ENCODE data around the gene SYT3.

Gene SYT3, protein sequence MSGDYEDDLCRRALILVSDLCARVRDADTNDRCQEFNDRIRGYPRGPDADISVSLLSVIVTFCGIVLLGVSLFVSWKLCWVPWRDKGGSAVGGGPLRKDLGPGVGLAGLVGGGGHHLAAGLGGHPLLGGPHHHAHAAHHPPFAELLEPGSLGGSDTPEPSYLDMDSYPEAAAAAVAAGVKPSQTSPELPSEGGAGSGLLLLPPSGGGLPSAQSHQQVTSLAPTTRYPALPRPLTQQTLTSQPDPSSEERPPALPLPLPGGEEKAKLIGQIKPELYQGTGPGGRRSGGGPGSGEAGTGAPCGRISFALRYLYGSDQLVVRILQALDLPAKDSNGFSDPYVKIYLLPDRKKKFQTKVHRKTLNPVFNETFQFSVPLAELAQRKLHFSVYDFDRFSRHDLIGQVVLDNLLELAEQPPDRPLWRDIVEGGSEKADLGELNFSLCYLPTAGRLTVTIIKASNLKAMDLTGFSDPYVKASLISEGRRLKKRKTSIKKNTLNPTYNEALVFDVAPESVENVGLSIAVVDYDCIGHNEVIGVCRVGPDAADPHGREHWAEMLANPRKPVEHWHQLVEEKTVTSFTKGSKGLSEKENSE

DNA sequence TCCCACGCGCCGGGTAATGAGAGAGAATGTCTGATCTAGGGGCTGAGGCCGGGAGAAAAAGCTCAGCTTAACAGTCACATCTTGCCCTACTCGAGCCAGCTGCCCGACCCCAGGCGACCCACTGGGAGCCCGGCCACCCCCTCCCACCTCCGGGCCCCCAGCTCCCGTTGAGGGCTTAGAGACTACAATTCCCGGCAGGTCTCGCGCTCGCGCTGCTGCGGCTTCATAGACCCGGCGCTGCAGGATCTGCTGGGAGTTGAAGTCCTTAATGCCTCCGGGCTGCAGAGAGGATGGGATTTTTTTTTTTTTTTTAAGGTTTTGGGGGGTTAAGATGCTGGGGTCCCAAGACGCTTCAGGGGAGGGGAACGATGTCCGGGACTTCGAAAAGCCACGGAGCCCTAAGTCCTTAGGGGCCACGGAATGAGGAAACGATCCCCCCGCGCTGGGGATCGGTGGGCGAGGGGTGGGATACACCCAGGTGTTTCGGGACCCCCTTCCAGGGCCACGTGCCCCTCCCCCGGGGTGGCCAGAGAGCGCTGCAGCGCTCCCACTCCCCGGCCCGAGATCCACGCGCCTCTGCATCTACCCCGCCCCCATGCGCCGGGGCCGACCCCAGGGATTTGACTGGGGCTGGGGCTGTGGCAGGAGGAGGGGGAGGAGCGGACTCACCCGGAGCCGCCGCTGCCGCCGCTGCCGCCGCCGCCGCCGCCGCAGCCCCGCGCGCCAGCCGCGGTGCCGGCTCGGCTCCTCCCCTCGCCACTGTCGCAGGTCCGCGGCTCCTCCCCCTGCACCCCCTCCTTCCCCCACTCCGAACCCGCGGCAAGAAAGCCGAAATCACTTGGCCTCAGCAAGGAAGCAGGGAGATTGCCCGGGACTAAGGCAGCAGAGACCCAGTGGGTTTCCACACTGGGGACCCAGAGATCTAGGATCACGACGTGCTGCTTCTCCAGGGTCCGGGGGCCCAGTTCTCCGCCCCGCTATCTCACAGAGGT, at the start of gene SYT3:
Gene SYT3, minus strand, starts transcription at position 761 of the 992 bp plus-strand sequence. CDS start 2,470 bp downstream, outside the sequence.
- DNase-seq (ENCODE audit: low spot score), result peak; percentile 72

DNA sequence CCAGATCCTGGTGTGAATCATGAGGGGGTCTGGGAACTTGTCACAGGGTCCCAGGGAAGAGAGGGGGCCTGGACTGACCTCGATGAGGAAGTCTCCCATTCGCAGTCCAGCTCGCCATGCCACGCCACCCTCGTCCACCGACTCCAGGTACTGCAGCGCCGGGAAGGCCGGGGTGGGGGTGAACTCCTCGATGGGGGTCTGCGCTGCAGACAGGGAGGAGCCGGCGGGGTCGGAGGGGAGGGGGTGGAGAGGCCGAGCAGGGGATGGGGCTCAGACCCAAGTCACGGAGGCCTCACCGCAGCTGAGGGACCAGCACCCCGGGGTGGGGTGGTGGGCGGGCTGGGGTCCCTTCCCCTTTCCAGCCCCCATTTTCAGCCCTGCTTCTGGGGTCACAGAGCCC, 49.1 kb upstream of the SYT3 start:
- no peak for DNase-seq (ENCODE audit: low spot score)

DNA sequence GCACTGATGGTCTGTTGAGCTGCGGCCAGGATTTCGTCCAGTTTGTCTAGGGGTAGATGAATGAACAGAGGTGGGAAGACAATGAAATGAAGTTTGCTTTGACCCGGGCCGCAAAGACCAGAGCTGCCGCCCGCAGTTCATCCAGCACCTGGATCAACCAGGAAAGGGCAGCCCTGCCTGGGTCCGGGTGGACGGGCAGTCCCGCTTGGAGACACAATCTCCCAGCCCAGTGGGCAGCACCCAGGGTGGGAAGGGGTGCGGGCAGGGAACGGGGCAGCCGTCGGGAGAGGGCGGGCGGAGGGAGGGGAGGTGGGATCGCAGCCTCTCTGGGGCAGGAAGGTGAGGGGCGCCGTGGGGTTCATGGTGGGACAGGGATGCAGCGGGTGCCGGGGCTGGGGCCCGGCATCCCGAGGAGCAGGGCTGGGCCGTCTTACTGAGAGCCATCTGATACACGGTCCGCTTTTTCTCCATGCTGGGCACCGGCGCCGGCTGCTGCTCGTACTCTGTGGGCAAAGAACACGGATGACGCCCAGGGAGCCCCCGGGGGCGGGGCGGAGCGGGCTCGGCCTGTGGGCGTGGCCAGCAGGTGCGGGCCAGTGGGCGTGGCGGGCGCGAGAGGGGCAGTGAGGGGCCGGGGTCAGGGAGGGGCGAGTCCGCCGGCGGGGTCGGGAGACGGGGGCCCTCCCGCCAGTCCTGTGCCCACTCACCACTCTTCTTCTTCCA, 46.8 kb upstream of the SYT3 start:
- no peak for DNase-seq (ENCODE audit: low spot score)

DNA sequence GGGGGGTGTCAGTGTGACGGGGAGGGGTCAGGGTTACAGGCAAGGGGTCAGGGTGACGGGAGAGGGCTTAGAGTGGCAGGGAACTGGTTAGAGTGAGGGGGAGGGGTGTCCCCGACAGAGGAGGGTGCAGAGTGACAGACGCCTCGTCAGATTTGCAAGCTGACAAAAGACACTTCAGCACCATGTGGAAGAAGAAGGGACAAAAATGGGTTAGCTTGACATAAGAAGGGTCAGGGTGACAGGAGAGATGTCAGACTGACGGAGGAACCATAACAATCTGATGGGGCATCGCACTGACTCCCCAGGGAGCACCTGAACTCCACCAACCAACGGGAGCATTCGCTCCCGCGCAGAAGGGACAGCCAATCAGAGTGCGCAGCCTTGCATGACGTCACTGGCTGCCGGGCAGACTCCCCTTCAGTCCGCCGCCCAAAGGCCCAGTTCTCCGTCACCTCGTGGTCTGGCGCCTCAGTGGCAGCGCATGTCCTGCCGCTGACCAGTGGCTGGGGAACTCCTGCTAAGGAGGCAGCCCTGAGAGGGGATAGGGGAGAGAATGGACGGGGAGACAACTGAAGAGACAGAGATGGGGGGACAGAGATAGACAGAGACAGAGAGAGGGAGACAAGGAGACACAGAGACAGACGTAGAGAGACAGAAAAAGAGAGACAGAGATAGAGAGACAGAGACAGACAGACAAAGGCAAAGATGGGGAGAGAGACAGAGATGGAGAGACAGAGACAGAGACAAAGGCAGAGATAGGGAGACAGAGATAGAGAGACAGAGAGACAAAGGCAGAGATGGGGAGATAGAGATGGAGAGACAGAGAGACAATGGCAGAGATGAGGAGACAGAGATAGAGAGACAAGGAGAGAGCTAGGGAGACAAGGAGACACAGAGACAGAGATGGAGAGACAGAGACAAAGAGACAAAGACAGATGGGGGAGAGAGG, 39.8 kb upstream of the SYT3 start:
- DNase-seq (ENCODE audit: low spot score), result peak; percentile 59

DNA sequence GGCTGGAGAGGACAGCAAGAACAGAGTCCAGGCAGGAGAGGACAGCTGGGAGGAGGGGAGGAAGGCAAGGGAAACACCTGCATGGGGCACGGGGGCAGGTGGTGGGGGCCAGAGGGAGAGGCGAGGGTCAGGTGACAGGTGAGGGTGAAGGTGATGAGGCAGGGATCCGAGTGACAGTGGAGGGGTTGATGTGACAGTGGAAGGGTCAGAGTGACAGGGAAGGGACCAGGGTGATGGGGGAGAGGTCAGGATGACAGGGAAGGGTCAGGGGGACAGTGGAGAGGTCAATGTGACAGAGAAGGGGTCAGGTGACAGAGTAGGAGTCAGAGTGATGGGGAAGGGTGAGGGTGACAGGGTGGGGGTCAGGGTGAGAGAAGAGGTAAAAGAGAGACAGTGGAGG, 38.6 kb upstream of the SYT3 start:
- DNase-seq (ENCODE audit: low spot score), result no peak

DNA sequence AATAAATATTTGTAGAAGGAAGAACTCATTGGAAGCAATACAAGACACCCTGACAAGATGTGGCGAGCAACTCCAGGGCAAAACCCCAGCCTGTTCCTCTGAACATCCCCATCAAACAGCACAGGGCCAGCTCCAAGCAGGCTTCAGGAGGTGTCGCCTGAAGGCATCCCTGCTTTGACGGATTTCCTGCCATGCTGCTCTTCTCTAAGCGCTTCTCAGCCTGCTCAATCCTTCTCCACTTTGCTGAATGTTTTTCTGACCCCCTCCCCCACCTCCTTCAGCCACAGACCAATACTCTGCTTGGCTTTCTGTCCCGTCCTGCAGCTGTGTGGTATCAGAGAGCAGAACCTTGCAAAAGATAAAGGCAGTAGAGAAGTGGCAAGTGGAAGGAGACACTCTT, 38.0 kb upstream of the SYT3 start:
- no peak for DNase-seq (ENCODE audit: low spot score)

DNA sequence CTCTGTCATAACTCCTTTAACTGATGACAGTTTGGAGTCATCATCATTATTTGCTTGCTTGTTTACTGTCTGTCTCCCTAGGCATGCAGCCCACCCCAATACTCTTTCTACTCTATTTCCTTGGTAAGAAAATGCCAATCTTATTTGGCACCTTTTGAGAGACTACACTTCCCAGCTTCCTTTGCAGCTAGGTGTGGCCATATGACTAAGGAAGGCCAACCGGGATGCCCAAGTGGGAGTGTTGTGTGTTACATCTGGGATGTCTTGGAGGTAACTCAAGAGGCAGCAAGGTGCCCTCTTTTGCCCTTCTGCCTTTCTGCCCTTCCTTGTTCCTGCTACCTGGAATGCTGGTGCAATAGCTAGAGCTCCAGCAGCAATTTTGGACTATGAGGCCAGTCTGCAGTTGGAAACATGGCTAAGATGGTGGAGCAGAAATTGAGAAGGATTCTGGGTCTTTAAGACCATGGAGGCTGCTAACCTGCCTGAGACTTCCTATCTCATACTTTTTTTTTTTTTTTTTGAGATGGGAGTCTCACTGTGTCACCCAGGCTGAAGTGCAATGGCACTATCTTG, 37.0 kb upstream of the SYT3 start:
- DNase-seq (ENCODE audit: low spot score), result no peak

DNA sequence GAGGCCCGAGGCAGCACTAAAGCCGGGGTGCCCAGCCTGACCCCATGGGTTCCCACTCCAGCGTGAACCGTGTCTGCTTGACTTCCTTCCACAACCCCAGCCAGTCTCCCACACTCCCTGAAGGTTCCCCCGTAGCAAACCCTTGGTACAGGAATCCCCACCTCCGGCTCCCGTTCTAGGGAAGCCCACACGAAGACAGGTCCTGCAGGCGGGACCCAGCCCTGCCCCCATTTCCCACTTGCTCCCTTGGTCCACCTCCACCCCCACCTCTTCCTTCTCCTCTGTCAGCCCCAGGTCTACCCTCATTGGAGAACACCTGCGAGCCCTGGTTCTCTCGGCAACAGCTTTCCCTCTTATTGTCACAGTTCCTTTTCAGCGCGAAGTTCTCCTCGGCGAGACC, 33.4 kb upstream of the SYT3 start:
- DNase-seq (ENCODE audit: low spot score), result no peak

DNA sequence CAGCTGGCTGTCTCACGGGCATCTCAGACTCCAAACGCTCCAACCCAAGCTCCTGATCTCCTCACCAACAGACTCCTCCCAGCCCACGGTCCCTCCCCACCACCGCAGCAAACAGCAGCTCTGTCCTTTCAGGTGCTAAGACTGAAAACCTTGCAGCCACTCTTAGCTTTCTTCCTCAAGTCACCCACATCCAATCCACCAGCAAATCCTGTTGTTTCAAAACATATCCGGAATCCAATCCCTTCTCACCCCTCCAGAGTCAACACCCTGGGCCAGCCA, 30.4 kb upstream of the SYT3 start:
- DNase-seq (ENCODE audit: low spot score), result no peak

DNA sequence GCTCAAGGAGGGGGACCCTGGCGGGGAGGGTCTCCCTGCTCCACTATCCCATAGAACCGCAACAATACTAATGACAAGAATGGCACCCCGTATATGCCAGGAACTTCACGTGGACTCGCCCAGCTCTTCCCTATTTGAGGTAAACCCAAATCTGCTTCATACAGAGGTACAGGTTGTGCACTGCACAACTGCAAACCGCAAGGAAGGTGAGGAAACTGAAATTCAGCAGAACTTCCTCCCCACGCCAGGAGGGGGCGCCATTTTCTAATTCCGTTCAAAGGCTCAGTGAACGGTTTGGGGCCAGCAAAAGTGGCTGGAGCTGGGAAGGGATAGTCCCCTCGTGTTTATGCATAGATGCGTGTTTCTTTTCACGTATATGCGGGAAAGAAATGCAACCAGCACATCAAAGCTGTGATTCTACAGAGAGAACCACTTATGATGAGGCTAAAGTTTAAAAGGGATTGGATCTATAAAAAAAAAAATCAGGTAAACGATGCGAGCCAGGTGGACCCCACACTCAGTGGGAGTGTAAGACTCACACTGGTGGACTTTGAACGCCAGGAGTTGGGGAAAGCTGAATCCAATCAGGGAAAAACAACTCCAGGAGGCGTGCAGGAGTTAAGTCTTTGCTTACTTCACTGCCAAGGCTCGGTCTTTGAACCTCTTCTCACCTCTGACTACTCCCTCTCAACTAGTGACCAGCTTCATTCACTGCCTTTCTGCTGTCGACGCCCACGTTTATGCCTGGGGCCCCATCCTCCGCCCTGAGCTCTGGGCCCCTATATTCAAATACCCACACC, 29.8 kb upstream of the SYT3 start:
- DNase-seq (ENCODE audit: low spot score), result no peak

DNA sequence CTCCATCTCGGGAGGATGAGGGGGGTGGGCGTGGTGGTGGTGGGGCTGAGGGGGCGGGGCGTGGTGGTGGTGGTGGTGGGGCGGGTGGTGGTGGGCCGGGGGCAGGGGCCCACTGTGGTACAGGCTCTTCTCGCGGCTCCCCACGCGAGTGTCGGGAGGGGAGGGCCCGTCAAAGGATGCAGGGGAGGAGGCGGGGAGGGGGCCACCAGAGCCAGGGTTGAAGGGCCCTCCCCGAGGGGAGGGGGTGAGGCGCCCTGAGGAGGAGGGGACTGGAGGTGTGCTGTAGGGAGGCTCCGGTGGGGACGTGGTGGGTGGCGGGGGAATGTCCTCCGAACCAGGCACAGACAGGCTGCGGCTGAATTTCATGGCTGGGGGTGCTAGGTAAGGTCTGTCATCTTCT, 29.2 kb upstream of the SYT3 start:
- no peak for DNase-seq (ENCODE audit: low spot score)

DNA sequence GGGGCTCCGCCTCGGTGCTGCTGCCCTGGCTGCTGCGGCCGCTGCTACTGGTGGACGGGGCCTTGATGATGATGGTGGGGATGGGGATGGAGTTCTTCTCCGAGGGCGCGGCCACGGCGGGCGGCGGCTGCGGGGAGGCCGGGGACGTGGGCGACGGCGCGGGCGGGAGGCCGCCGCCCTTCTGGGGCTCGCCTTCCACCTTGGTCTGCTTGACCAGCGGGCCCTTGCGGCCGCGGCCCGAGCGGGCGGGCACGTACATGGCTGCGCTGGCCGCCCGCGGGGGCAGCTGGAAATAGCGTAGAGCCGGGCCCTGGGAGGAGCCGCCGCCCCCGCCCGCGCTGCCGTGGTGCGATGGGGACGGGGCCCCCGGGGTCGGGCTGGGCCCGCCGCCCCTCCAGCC, 28.7 kb upstream of the SYT3 start:
- DNase-seq (ENCODE audit: low spot score), result no peak

DNA sequence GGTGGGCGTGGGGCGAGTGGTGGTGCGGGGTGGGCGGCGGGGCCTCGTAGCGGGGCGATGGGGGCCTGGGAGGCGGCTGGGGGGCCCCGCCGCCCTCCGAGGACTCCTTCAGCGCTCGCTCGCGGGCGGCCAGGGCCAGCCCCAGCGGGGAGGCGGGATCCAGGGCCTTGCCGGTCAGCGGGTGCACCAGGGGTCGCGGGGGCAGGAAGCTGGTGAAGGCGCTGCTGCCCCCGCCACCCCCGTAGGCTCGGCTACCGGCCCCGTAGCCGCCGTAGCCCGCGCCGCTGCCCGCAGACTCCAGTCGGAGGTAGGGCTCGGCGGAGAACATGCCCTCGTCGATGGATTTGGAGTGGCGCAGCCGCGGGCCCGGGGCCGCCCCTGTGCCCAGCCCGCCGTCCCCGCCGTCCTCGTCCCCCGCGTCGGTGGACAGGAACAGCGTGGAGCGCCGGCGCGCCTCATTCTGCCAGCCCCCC, 28.1 kb upstream of the SYT3 start:
- no peak for DNase-seq (ENCODE audit: low spot score)

DNA sequence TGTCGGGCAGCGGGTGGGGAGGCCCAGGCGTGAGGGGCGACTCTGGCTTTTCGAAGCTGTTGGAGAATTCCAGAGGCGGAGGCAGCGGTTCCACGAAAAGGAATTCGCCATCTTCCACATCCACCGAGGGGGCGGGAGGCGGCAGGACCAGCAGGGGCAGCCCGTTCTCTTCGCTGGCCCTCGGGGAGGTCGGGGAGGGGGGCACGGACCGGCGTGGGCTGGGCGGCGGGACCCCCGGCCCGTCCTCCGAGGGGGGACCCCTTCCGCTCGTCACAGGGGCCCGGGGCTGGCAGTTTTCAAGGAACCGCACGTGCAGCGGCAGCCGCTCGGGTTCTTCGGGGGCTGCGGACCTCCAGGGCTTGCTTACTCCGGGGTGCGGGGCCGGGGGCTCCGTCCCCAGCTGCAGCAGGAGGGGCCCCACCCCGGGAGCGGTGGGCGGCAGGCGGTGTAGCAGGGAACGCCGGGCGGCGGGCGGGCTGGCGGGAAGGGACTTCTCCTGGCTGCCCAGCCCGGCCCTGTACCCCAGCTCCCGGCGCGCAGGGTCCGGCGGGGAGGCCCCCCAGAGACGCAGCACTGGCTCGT, 27.6 kb upstream of the SYT3 start:
- no peak for DNase-seq (ENCODE audit: low spot score)

DNA sequence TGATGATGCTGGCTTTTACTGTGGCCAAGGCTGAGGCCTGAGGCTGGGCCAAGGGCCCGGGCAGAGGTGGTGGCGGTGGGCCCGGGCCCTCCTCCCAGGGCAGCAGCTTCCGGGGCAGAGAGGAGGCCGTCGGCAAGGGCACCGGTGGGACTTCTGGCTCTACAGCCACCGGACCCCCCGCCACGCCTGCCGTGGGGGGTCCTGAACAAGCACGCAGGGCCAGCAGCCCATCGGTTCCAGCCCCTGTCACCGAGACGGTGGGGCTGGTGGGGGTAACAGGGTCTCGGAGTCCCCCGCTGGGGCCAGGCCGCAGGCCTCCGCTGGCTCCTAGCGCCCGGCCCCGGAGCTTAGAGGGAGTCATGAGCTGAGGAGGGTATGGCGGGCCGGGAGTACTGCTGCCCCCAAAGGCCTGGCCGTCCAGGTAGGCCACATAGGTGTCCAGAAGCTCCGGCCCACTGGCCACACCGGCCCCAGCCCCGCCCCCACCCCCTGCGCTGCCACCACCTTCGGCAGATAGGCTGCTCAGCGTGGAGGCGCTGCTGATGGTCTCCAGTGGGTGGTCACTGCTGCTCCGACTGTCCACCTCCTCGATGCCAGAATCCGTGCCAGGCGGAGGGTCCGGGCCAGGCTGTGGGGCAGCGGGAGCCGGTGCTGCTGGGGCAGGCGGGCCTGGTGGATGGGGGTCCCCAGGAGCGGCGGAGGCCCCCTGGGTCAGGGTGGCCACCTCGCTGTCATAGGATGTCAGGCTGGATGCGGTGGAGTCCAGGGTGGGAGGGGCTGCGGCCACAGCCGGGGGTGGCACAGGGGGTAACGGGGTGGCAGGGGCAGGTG, 26.9 kb upstream of the SYT3 start:
- no peak for DNase-seq (ENCODE audit: low spot score)

DNA sequence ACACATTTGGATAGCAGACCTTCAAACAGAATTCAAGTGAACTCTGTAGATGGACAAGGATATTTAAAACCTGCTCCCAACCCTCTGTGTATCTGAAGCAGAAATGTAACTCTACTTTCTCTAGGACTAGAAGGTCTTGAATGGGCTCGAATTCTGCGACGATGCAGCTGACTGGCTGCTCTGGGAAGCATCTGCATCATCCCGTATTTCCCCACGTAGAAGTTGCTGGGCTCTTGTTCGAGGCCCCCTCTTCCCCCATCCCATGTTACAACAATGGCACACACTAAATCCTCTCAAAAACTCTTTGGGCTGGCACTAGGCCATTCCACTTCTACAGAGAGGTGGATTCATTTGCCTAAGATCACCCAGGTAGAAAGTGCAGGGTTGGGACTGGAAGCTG, 24.5 kb upstream of the SYT3 start:
- no peak for DNase-seq (ENCODE audit: low spot score)

DNA sequence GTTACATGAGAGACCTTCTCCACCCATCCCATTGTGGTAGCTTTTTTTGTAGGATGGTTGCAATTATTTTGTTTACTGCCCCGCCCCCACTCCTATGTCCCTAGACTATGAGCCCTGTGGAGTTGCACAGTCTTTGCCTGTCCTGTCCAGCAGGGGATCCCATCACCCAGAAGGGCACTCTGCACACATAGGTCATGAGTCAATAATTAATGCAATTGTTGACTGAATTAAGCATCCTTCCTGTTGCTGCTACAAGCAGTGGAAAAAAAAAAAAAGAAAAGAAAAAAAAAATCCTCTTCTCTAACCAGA, 23.8 kb upstream of the SYT3 start:
- no peak for DNase-seq (ENCODE audit: low spot score)

DNA sequence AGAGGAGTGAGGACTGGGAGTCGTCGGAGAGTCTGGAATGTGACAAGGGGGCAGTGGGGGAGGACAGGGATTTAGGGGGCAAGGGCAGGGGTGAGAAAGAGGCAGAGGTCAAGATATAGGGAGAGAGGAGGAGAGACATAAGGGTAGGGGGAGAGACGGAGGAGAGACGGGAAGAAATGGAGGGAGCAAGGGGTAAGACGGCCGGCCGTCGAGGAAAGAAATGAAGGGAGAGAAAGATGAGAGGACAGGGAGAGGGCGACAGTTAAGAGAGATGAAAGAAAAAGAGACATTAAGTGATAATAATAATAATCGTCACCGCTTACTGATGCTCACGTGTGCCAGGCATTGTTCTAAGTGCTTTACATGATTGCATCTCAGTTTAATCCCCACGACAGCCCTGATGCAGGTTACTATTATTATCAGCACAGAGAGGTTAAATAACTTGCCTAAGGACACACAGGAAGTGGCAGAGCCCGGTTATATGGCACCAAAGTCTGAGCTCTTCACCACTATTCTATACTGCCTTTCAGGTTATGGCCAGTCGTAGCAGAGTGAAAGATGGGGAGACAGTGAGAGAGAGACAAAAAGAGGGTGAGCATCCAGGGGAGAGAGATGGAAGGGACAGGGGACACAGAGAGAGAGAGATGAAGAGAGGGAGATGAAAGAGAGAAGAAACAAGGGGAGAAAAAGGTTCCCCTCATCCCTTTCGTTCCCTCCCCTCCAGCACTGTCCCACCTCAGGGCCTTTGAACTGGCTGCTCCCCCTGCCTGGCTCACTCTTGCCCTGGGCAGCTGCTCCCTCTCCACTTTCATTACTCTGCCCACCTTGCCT, 23.2 kb upstream of the SYT3 start:
- DNase-seq (ENCODE audit: low spot score), result no peak
